H54 (cell line): ENCODE results near the gene CTIF.

Experiments used
- DNase-seq: peaks from one replicate; pipeline ENCODE4 v3.0.0; 2011; ENCODE audit warnings: low spot score, mixed read lengths; ENCODE audit not compliant: insufficient read length
- FAIRE-seq: peaks from 3 replicates; lab custom pipeline; 2011; peaks lifted over from hg19 to GRCh38; lab: Jason Lieb, UNC
- POLR2A ChIP-seq: IDR thresholded peaks from 2 replicates; pipeline ENCODE4 v1.6.1; 2011; ENCODE audit warnings: low read depth, mild to moderate bottlenecking, low read length

The CTIF gene

DNA sequence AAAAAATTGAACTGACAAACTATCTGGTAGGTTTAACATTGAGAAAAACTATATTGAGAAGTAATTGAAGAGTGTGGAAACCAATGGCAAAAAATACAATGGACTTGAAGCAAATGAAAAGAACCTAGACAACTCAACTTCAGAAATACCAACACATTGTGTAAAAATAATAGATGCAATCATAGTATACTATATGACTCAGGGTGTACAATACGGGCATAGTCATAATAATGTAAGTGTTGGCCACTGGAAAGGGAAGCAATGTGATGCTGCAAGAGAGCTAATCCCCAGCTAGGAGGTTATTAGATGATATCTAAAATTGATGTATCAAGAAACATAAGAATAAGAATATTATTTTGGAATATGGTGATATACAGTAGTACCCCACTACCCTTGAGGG is 366.7 kb downstream of the CTIF start:
- FAIRE-seq = no peak
- no peak for TF ChIP-seq POLR2A

DNA sequence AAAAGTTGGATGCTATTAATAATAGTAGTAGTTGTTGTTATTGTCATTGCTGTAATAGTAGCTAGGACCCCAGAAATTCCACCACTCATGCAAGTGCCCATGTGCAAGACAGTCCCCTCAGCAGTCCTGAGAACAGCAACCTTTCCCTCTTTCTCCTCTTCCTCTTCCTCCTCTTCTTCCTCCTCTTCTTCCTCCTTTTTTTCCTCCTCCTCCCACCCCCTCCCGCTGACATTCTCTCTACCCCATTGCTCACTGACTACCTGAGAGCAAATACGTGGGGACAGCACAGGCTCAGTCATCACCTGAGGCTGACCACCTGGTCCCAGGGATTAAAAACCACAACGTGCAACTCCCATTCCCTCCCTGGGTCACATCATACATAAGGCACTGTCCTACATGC is 370.1 kb downstream of the CTIF start:
- TF ChIP-seq POLR2A = no peak
- DNase-seq (no peak), FAIRE-seq (no peak)

More for the DNA sequence above, 366.7 kb downstream of the CTIF start:
- no peak for DNase-seq

GRCh38 chr18:48909721-48910120 is 370.9 kb downstream of the CTIF start:
- DNase-seq (no peak), FAIRE-seq (no peak)
- no peak for TF ChIP-seq POLR2A

GRCh38 chr18:48910972-48911545 is 372.2 kb downstream of the CTIF start:
- TF ChIP-seq POLR2A = no peak
- DNase-seq (no peak), FAIRE-seq (no peak)
